PC-9 (cell line): ENCODE data around the gene LYZL6.
"Not testable (repeated sequence)": the region's sequence is repeated elsewhere in the genome, so short reads cannot be mapped to it uniquely, and the experiment has no call there.

Experiments used
- CTCF ChIP-seq: fragments of 200-600 bp; sonication (generic); conservative IDR thresholded peaks from 2 replicates; pipeline ENCODE4 v1.6.1; 2017; ENCODE audit warnings: mixed run types, antibody characterized with exemption, mild to moderate bottlenecking, moderate library complexity
- EZH2 ChIP-seq: fragments of 200-600 bp; sonication (generic); IDR thresholded peaks from 2 replicates; pipeline ENCODE4 v1.8.0; 2017; ENCODE audit warnings: antibody characterized with exemption, low read depth

DNA sequence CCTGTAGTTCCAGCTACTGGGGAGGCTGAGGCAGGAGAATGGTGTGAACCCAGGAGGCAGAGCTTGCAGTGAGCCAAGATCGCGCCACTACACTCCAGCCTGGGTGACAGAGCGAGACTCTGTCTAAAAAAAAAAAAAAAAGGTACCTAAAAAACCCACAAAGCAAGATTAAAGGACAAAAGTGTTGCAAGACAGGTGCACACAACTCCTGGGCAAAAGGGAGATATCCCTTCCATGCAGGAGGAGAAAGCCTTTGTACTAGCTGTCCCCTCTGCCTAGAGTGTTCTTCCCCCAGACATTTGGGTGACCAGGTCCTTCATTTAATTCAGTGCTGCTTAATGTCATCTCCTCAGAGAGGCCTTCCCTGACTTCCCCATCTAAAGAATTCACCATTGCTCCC lies 5.0 kb downstream of the LYZL6 start:
- not testable (repeated sequence) for TF ChIP-seq EZH2, CTCF
